Liver (tissue), 3 donors: ENCODE measurements around the gene CATSPERB.

Experiments
- ATF3 ChIP-seq: IDR thresholded peaks from 2 replicates; pipeline ENCODE4 v1.6.1; 2016; ENCODE audit warnings: antibody characterized with exemption
- CTCF ChIP-seq: fragments of 150-350 bp; IDR thresholded peaks from 2 replicates; pipeline ENCODE4 v1.5.1; 2017; ENCODE audit warnings: improper control_type of control experiment, low read depth, low read length; ENCODE audit not compliant: missing input control
- EGR1 ChIP-seq, 2 donors: IDR thresholded peaks; 2 replicates each; pipeline ENCODE4 v1.6.1; 2016 to 2018; ENCODE audit warnings: antibody characterized with exemption in 2 of 2, low read depth in 2 of 2
- GABPA ChIP-seq, 2 donors: IDR thresholded peaks in 1 of 2; conservative IDR thresholded peaks in 1 of 2; 2 replicates each; pipeline ENCODE4 v1.6.1; 2016; ENCODE audit warnings: antibody characterized with exemption in 2 of 2, mild to moderate bottlenecking in 1 of 2, moderate library complexity in 1 of 2
- HNF4G ChIP-seq: IDR thresholded peaks from 2 replicates; pipeline ENCODE4 v1.6.1; 2016; ENCODE audit warnings: antibody characterized with exemption
- JUND ChIP-seq, 2 donors: IDR thresholded peaks; 2 replicates each; pipeline ENCODE4 v1.6.1; 2016; ENCODE audit warnings: antibody characterized with exemption in 2 of 2
- MAX ChIP-seq: IDR thresholded peaks from 2 replicates; pipeline ENCODE4 v1.6.1; 2016; ENCODE audit warnings: antibody characterized with exemption
- NR2F2 ChIP-seq: IDR thresholded peaks from 2 replicates; pipeline ENCODE4 v1.6.1; 2016; ENCODE audit warnings: antibody characterized with exemption
- RAD21 ChIP-seq, 2 donors: IDR thresholded peaks; 2 replicates each; pipeline ENCODE4 v1.6.1; 2016; ENCODE audit warnings: antibody characterized with exemption in 2 of 2, mild to moderate bottlenecking in 2 of 2
- REST ChIP-seq: IDR thresholded peaks from 2 replicates; pipeline ENCODE4 v1.6.1; 2016; ENCODE audit warnings: antibody characterized with exemption, mild to moderate bottlenecking
- RXRA ChIP-seq, 2 donors: IDR thresholded peaks; 2 replicates each; pipeline ENCODE4 v1.6.1; 2017 to 2018; ENCODE audit warnings: antibody characterized with exemption in 2 of 2, mild to moderate bottlenecking in 1 of 2
- SP1 ChIP-seq: IDR thresholded peaks from 2 replicates; pipeline ENCODE4 v1.6.1; 2018; ENCODE audit warnings: antibody characterized with exemption, mild to moderate bottlenecking
- TAF1 ChIP-seq: conservative IDR thresholded peaks from 2 replicates; pipeline ENCODE4 v1.6.1; 2016; ENCODE audit warnings: antibody characterized with exemption, mild to moderate bottlenecking
- YY1 ChIP-seq: IDR thresholded peaks from 2 replicates; pipeline ENCODE4 v1.6.1; 2016; ENCODE audit warnings: antibody characterized with exemption, mild to moderate bottlenecking
- donor health status: healthy.
- donor health status: healthy.

DNA sequence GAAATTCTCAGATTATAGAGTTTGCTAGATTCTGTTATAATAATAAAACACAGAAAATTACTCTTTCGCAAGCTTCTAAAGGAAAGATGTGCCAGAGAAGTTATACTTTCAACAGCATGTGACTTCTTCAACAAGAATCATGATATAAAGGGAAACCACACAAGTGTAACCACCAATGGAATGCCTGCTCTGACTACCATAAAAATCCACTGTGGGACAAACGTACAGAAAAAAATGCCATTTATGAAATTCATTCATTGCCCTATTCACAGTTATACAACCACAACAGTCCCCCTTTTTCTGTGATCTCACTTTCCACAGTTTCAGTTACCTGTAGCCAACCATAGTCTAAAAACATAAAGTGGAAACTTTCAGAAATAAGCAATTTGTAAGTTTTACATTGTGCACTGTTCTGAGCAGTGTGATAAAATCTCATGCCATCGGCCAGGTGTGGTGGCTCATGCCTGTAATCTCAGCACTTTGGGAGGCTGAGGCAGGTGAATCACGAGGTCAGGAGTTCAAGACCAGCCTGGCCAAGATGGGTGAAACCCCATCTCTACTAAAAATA lies 3.2 kb downstream of the CATSPERB start:
- TF ChIP-seq CTCF (no peak), MAX (no peak), HNF4G (no peak), SP1 (no peak), RAD21 (IDR thresholded peaks at IDR 0.05) (no peak), GABPA (IDR thresholded peaks at IDR 0.05 in 1 of 2, conservative IDR thresholded peaks at IDR 0.05 in 1 of 2) (no peak), EGR1 (IDR thresholded peaks at IDR 0.05; ENCODE audit: low read depth in 2 of 2) (no peak), TAF1 (no peak), RXRA (IDR thresholded peaks at IDR 0.05) (no peak), ATF3 (no peak), REST (no peak), YY1 (no peak), JUND (IDR thresholded peaks at IDR 0.05) (no peak), NR2F2 (no peak)
